ENCODE measurements around the gene CLDN6. TPM values are rescaled to one million over a fixed set of nuclear protein-coding genes. Genes with fewer than 3 reads are reported as not detected.

CLDN6 gene
- total RNA-seq, 1 experiment from 2014 or later = not detected

GRCh38 chr16:2971985-2972784, 45.8 kb downstream of the CLDN6 start:
- Mint-ChIP-seq H3K9me3 (ENCODE audit: unreplicated experiment) (no peaks in the 10 kb centered on the region), H3K4me3 (ENCODE audit: unreplicated experiment) (no peak overlapping the region), H3K27me3 (ENCODE audit: insufficient read depth, unreplicated experiment) (no peaks in the 10 kb centered on the region), H3K36me3 (ENCODE audit: insufficient read depth, unreplicated experiment) (no peaks in the 10 kb centered on the region), H3K27ac (ENCODE audit: low read depth, unreplicated experiment) (peak overlapping the region; percentile 4), H3K4me1 (ENCODE audit: insufficient read depth, unreplicated experiment) (peaks cover 5% of the 10 kb centered on the region)
- ChIA-PET POLR2A (interaction anchor here (1.4 to 1.5 kb wide), 2 partner anchors 8 to 19 kb away, joined by 5 read pairs; partner anchors contain the start of gene PKMYT1), CTCF (interaction anchor here (0.6 kb wide), 3 partner anchors 16 to 979 kb away, joined by 3 to 4 read pairs (median 3); partner anchors contain the start of gene TNFRSF12A)
- DNase-seq (ENCODE audit: unreplicated experiment) = no peak
- intact Hi-C loops (cut with micrococcal nuclease) = no loop called here
- BruUV-seq (replicated peaks) = no TSS peak
- TF ChIP-seq, protein P1, sequence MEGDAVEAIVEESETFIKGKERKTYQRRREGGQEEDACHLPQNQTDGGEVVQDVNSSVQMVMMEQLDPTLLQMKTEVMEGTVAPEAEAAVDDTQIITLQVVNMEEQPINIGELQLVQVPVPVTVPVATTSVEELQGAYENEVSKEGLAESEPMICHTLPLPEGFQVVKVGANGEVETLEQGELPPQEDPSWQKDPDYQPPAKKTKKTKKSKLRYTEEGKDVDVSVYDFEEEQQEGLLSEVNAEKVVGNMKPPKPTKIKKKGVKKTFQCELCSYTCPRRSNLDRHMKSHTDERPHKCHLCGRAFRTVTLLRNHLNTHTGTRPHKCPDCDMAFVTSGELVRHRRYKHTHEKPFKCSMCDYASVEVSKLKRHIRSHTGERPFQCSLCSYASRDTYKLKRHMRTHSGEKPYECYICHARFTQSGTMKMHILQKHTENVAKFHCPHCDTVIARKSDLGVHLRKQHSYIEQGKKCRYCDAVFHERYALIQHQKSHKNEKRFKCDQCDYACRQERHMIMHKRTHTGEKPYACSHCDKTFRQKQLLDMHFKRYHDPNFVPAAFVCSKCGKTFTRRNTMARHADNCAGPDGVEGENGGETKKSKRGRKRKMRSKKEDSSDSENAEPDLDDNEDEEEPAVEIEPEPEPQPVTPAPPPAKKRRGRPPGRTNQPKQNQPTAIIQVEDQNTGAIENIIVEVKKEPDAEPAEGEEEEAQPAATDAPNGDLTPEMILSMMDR (IDR thresholded peaks at IDR 0.05; ENCODE audit: unreplicated experiment) = no peak

DNA sequence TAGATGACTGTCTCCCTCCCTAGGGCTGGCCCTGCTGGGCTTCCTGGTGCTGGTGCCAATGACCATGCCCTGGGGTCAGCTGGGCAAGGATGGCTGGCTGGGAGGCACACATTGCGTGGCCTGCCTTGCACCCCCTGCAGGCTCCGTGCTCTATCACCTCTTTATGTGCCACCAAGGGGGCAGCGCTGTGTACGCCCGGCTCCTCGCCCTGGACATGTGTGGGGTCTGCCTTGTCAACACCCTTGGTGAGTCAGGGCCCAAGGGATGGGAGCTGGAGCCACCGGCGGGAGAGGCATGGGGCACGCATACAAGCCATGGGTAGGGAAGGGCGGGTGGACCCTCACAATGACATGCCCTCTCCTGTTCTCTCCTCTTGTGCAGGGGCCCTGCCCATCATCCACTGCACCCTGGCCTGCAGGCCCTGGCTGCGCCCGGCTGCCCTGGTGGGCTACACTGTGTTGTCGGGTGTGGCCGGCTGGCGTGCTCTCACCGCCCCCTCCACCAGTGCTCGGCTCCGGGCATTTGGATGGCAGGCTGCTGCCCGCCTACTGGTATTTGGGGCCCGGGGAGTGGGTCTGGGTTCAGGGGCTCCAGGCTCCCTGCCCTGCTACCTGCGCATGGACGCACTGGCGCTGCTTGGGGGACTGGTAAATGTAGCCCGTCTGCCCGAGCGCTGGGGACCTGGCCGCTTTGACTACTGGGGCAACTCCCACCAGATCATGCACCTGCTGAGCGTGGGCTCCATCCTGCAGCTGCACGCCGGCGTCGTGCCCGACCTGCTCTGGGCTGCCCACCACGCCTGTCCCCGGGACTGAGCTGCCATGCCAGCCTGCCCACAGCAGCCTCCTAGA, 46.6 kb downstream of the CLDN6 start:
- TF ChIP-seq, protein P1 (IDR thresholded peaks at IDR 0.05; ENCODE audit: unreplicated experiment) = no peak
- H3K27me3 Mint-ChIP-seq (ENCODE audit: insufficient read depth, unreplicated experiment) = no peaks in the 10 kb centered on the region
- CTCF ChIA-PET = interaction anchor here (0.6 kb wide), 3 partner anchors 24 to 978 kb away, joined by 3 read pairs; no protein-coding TSS in a partner anchor
- BruUV-seq (replicated peaks) = no TSS peak
- peak overlapping the region; percentile 68 for H3K4me3 Mint-ChIP-seq (ENCODE audit: unreplicated experiment)
- POLR2A ChIA-PET = interaction anchor here (0.6 to 1.5 kb wide), 3 partner anchors 9 to 20 kb away, joined by 3 to 5 read pairs (median 5); partner anchors contain the start of gene PKMYT1
- H3K9me3 Mint-ChIP-seq (ENCODE audit: unreplicated experiment) = no peaks in the 10 kb centered on the region
- DNase-seq (ENCODE audit: unreplicated experiment) = no peak
- intact Hi-C loops (cut with micrococcal nuclease) = no loop called here
- H3K27ac Mint-ChIP-seq (ENCODE audit: low read depth, unreplicated experiment) = peak overlapping the region; percentile 4
- H3K4me1 Mint-ChIP-seq (ENCODE audit: insufficient read depth, unreplicated experiment) = peaks cover 5% of the 10 kb centered on the region
- no peaks in the 10 kb centered on the region for H3K36me3 Mint-ChIP-seq (ENCODE audit: insufficient read depth, unreplicated experiment)

- no peaks in the 10 kb centered on the region for H3K36me3 Mint-ChIP-seq (ENCODE audit: insufficient read depth, unreplicated experiment)
- ChIA-PET POLR2A (interaction anchor here (0.6 to 2.8 kb wide), 6 partner anchors 10 to 1290 kb away, joined by 3 to 19 read pairs (median 4); partner anchors contain the start of genes FLYWCH1 and PKMYT1), CTCF (interaction anchor here (0.6 to 0.7 kb wide), 4 partner anchors 12 to 1987 kb away, joined by 3 read pairs; no protein-coding TSS in a partner anchor)
- BruUV-seq (replicated peaks) = no TSS peak
- peak overlapping the region; percentile 68 for H3K4me3 Mint-ChIP-seq (ENCODE audit: unreplicated experiment)
- H3K27me3 Mint-ChIP-seq (ENCODE audit: insufficient read depth, unreplicated experiment) = no peaks in the 10 kb centered on the region
- peaks cover 5% of the 10 kb centered on the region for H3K4me1 Mint-ChIP-seq (ENCODE audit: insufficient read depth, unreplicated experiment)
- DNase-seq (ENCODE audit: unreplicated experiment) = no peak
- TF ChIP-seq, protein P1 (IDR thresholded peaks at IDR 0.05; ENCODE audit: unreplicated experiment) = no peak
- intact Hi-C loops (cut with micrococcal nuclease) = no loop called here
- H3K27ac Mint-ChIP-seq (ENCODE audit: low read depth, unreplicated experiment) = no peak overlapping the region
- no peaks in the 10 kb centered on the region for H3K9me3 Mint-ChIP-seq (ENCODE audit: unreplicated experiment)
Measured at GRCh38 chr16:2970563-2970962, 47.4 kb downstream of the CLDN6 start.
